Endothelial cell of umbilical vein (primary cell): ENCODE results near the gene SPRED1. TPM values are rescaled to one million over a fixed set of nuclear protein-coding genes. Genes with fewer than 3 reads are reported as not detected.

ENCODE experiments used
- BruUV-seq: library from RNA; stranded (reverse); fragments of 400-500 nt; replicated peaks from 2 replicates; lab custom pipeline; 2021; lab: Mats Ljungman, UMichigan
- CTCF ChIA-PET: fragments of 300-600, 350-600 bp; sonication (Branson Sonifier 250); formaldehyde crosslinking; loops from one replicate; lab custom pipeline; 2021; ENCODE audit warnings: antibody characterized with exemption, inconsistent platforms; lab: Charles Lee
- POLR2A ChIA-PET: fragments of 300-600, 350-600 bp; sonication (Branson Sonifier 250); formaldehyde crosslinking; loops from one replicate; lab custom pipeline; 2021; ENCODE audit warnings: antibody characterized with exemption, inconsistent platforms; lab: Charles Lee
- DNase-seq: peaks from one replicate; pipeline ENCODE4 v3.0.0-alpha.2; 2011; ENCODE audit warnings: low read depth, low spot score
- FAIRE-seq: peaks from 2 replicates; lab custom pipeline; 2011; peaks lifted over from hg19 to GRCh38; lab: Jason Lieb, UNC
- H2AFZ ChIP-seq: 2 replicates; pipeline ENCODE4 v1.6.0; 2012; ENCODE audit warnings: low read depth, low read length, control low read depth, inconsistent platforms
- H3K27ac ChIP-seq: 2 replicates; pipeline ENCODE4 v1.5.1; 2011; ENCODE audit warnings: low read depth, mild to moderate bottlenecking, control low read depth, low read length, moderate library complexity; ENCODE audit not compliant: insufficient read depth
- H3K27me3 ChIP-seq, 2 experiments: 2 replicates each; pipeline versions ENCODE4 v1.6.0 to v1.6.1; 2011; ENCODE audit warnings: low read length in 2 of 2, mixed read lengths in 1 of 2; ENCODE audit not compliant: control insufficient read depth in 2 of 2, insufficient read depth in 2 of 2
- H3K36me3 ChIP-seq, 2 experiments: 2 replicates in 1 of 2; 3 replicates in 1 of 2; pipeline ENCODE4 v1.5.1; 2011; ENCODE audit warnings: low read length in 2 of 2, mild to moderate bottlenecking in 1 of 2, moderate library complexity in 1 of 2; ENCODE audit not compliant: control insufficient read depth in 2 of 2, insufficient read depth in 2 of 2; ENCODE audit errors: extremely low read depth in 1 of 2
- H3K4me1 ChIP-seq: 3 replicates; pipeline ENCODE4 v1.5.1; 2011; ENCODE audit warnings: mild to moderate bottlenecking, low read length; ENCODE audit not compliant: control insufficient read depth, insufficient read depth; ENCODE audit errors: extremely low read depth
- H3K4me2 ChIP-seq: 2 replicates; pipeline ENCODE4 v1.6.1; 2011; ENCODE audit warnings: low read length, control low read depth, mixed read lengths; ENCODE audit not compliant: insufficient read depth
- H3K4me3 ChIP-seq, 3 experiments: fragments of 200-600 bp in 1 of 3; sonication (generic), shearing (Covaris generic) in 1 of 3; replicated peaks in 1 of 3; 2 replicates each; pipeline ENCODE4 v1.5.1; 2011 to 2016; ENCODE audit warnings: control low read depth in 3 of 3, low read length in 3 of 3, mild to moderate bottlenecking in 2 of 3, inconsistent platforms in 1 of 3, low read depth in 1 of 3, moderate library complexity in 1 of 3; ENCODE audit not compliant: insufficient read depth in 1 of 3
- H3K79me2 ChIP-seq: 2 replicates; pipeline ENCODE4 v1.6.0; 2012; ENCODE audit warnings: low read length, inconsistent platforms; ENCODE audit not compliant: control insufficient read depth, insufficient read depth
- H3K9ac ChIP-seq: replicated peaks from 2 replicates; pipeline ENCODE3; 2011; ENCODE audit warnings: low read length, control low read depth; ENCODE audit not compliant: insufficient read depth; ENCODE audit errors: extremely low read depth
- H3K9me1 ChIP-seq: replicated peaks from 3 replicates; pipeline ENCODE4 v1.6.0; 2011; ENCODE audit warnings: mild to moderate bottlenecking, low read length; ENCODE audit not compliant: control insufficient read depth, insufficient read depth; ENCODE audit errors: extremely low read depth
- H3K9me3 ChIP-seq: replicated peaks from 2 replicates; pipeline ENCODE4 v1.5.1; 2012; ENCODE audit warnings: low read length, inconsistent platforms; ENCODE audit not compliant: control insufficient read depth, insufficient read depth
- H4K20me1 ChIP-seq: replicated peaks from 2 replicates; pipeline ENCODE3; 2011; ENCODE audit warnings: mild to moderate bottlenecking, low read length; ENCODE audit not compliant: control insufficient read depth, insufficient read depth; ENCODE audit errors: extremely low read depth
- EZH2 ChIP-seq: IDR thresholded peaks from 2 replicates; pipeline ENCODE4 v1.6.1; 2012; ENCODE audit warnings: borderline replicate concordance, low read depth, mild to moderate bottlenecking, moderate library complexity, low read length, inconsistent platforms; ENCODE audit not compliant: severe bottlenecking
- FOS ChIP-seq: IDR thresholded peaks from 2 replicates; pipeline ENCODE4 v1.6.1; 2011; ENCODE audit warnings: mild to moderate bottlenecking, low read length, moderate library complexity, borderline replicate concordance; ENCODE audit not compliant: insufficient read depth
- GATA2 ChIP-seq: IDR thresholded peaks from 2 replicates; pipeline ENCODE4 v1.7.0; 2011; ENCODE audit warnings: low read depth, mild to moderate bottlenecking, moderate library complexity, mixed read lengths, low read length; ENCODE audit not compliant: insufficient read length, insufficient read depth
- JUN ChIP-seq: IDR thresholded peaks from 2 replicates; pipeline ENCODE4 v1.6.1; 2011; ENCODE audit warnings: borderline replicate concordance, low read depth; ENCODE audit not compliant: insufficient read length, insufficient read depth
- MYC ChIP-seq: IDR thresholded peaks from one replicate; pipeline ENCODE4 v1.6.1; 2011; ENCODE audit warnings: mild to moderate bottlenecking, low read depth, low read length
- POLR2A ChIP-seq: IDR thresholded peaks from 2 replicates; pipeline ENCODE4 v1.6.1; 2012; ENCODE audit warnings: low read depth, mild to moderate bottlenecking, control low read depth, low read length
- POLR2AphosphoS5 ChIP-seq: IDR thresholded peaks from 2 replicates; pipeline ENCODE4 v1.6.1; 2012; ENCODE audit warnings: low read depth, mild to moderate bottlenecking, control low read depth, low read length, moderate library complexity; ENCODE audit not compliant: insufficient read depth
- dilution Hi-C: fragments of 300-500 bp; cut with MboI; formaldehyde crosslinking; loops from one replicate; pipeline ENCODE4 v1.15.0; 2019; ENCODE audit warnings: low sequenced_read_pairs; ENCODE audit not compliant: extremely low pct_ligation_motif_present
- intact Hi-C: fragments of 100-400 bp; cut with micrococcal nuclease; formaldehyde crosslinking; loops from one replicate; pipeline ENCODE4 v1.10.0; 2022
- polyA plus RNA-seq, 4 experiments: library from polyadenylated mRNA; depleted of rRNA in 3 of 4; stranded (reverse) in 3 of 4; unstranded in 1 of 4; fragments of >200 nt; gene quantifications; 2 replicates each; pipeline versions ENCODE4 v1.2.1 to v1.2.3, GENCODE V29; 2011 to 2012; ENCODE audit warnings: missing spikeins in 1 of 4
- total RNA-seq: library from RNA; stranded (reverse); gene quantifications from 2 replicates; pipeline ENCODE4 v1.2.3, GENCODE V29; 2021
- TF ChIP-seq, protein P1 (sequence below), 2 donors: IDR thresholded peaks; 1 replicate in 1 of 2; 2 replicates in 1 of 2; pipeline ENCODE4 v1.5.1; 2011; ENCODE audit warnings: low read length in 2 of 2, mild to moderate bottlenecking in 2 of 2, moderate library complexity in 2 of 2, control low read depth in 1 of 2, inconsistent platforms in 1 of 2, low read depth in 1 of 2; ENCODE audit not compliant: insufficient read depth in 1 of 2; ENCODE audit errors: extremely low read depth in 1 of 2
- TF ChIP-seq, protein P2 (sequence below): IDR thresholded peaks from 2 replicates; pipeline ENCODE4 v1.6.1; 2011; ENCODE audit not compliant: insufficient read depth, insufficient read length

The SPRED1 gene
- total and polyA plus RNA-seq, 2 donors (not counting 3 experiments of a cell fraction or from before 2014, with no cell fraction given): 1.3 to 10.7 TPM

DNA sequence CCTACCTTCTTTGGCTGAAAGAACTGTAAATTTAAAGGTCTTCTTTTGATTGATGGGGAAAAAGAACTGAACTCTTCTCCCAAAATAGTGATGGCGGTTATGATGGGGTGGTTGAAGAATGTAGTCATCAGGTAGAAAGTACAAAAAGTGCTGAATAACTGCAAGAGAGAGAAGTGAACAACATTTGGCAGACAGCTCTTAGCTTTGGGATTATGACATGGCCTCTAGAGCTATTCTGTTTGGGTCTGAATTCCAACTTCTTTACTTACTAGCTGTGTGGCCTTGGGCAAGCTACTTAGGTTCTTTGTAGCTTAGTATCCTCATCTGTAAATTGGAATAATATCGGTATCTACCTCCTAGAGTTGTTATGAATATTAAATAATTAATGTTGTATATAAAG lies 91.7 kb downstream of the SPRED1 start:
- DNase-seq (no peak), FAIRE-seq (no peak)
- Histone ChIP-seq H3K9me3 (no peaks in the 10 kb centered on the region), H3K27me3 (no peaks in the 10 kb centered on the region), H3K27ac (no peak overlapping the region), H4K20me1 (no peaks in the 10 kb centered on the region), H3K4me2 (no peak overlapping the region), H3K79me2 (peaks cover 13% of the 10 kb centered on the region), H3K4me1 (no peaks in the 10 kb centered on the region), H3K36me3 (no peaks in the 10 kb centered on the region), H3K9me1 (no peaks in the 10 kb centered on the region), H3K4me3 (no peak overlapping the region), H3K9ac (no peak overlapping the region), H2AFZ (no peak overlapping the region)
- TF ChIP-seq, protein P1, sequence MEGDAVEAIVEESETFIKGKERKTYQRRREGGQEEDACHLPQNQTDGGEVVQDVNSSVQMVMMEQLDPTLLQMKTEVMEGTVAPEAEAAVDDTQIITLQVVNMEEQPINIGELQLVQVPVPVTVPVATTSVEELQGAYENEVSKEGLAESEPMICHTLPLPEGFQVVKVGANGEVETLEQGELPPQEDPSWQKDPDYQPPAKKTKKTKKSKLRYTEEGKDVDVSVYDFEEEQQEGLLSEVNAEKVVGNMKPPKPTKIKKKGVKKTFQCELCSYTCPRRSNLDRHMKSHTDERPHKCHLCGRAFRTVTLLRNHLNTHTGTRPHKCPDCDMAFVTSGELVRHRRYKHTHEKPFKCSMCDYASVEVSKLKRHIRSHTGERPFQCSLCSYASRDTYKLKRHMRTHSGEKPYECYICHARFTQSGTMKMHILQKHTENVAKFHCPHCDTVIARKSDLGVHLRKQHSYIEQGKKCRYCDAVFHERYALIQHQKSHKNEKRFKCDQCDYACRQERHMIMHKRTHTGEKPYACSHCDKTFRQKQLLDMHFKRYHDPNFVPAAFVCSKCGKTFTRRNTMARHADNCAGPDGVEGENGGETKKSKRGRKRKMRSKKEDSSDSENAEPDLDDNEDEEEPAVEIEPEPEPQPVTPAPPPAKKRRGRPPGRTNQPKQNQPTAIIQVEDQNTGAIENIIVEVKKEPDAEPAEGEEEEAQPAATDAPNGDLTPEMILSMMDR (IDR thresholded peaks at IDR 0.05; ENCODE audit: extremely low read depth in 1 of 2, insufficient read depth in 1 of 2, low read depth in 1 of 2, low read length in 2 of 2): no peak
- TF ChIP-seq POLR2A: no peak
- dilution Hi-C loops: no loop called here
- CTCF ChIA-PET: interaction anchor here (1.1 to 1.6 kb wide), 2 partner anchors 8 to 20 kb away, joined by 3 to 5 read pairs; no protein-coding TSS in a partner anchor
- BruUV-seq: no TSS peak
- intact Hi-C loops: no loop called here
- POLR2A ChIA-PET: interaction anchor here (0.5 kb wide), 1 partner anchor 1113 kb away, joined by 3 read pairs; no protein-coding TSS in a partner anchor

DNA sequence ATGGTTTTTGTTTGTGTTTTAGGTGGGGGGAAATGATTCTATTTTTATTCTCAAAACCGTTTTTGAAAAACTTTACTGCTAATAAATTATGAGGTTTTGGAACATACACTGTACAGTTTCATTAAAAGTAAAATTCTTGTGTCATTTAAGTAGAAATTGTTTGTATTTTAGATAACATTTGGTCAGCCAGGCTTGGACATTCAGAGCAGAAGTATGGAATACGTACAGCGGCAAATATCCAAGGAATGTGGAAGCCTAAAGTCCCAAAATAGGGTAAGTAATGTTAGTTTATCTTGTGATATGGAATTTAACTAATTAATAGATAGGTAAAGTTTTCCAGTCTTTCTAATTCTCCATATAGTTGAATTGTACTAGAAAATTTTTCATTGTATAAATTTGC lies 96.6 kb downstream of the SPRED1 start:
- FAIRE-seq: no peak

More for the DNA sequence above, 96.6 kb downstream of the SPRED1 start:
- DNase-seq: no peak
- intact Hi-C loops (no loop called here), dilution Hi-C loops (no loop called here)
- H3K4me3 ChIP-seq: no peak overlapping the region
- H4K20me1 ChIP-seq: no peaks in the 10 kb centered on the region
- no peak for TF ChIP-seq POLR2A
- no peak for TF ChIP-seq JUN
- TF ChIP-seq, protein P1 (IDR thresholded peaks at IDR 0.05; ENCODE audit: extremely low read depth in 1 of 2, insufficient read depth in 1 of 2, low read depth in 1 of 2, low read length in 2 of 2): no peak
- TF ChIP-seq, protein P2, sequence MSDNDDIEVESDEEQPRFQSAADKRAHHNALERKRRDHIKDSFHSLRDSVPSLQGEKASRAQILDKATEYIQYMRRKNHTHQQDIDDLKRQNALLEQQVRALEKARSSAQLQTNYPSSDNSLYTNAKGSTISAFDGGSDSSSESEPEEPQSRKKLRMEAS: no peak
- TF ChIP-seq FOS: no peak
- no peak for TF ChIP-seq MYC
- TF ChIP-seq EZH2: no peak
- no peak for TF ChIP-seq GATA2
- no peak for TF ChIP-seq POLR2AphosphoS5
- no peak overlapping the region for H3K27ac ChIP-seq
- no peaks in the 10 kb centered on the region for H3K9me1 ChIP-seq
- no peak overlapping the region for H3K9ac ChIP-seq
- H3K36me3 ChIP-seq: peaks cover 4 to 7% of the 10 kb centered on the region in 2 experiments
- H3K4me1 ChIP-seq: no peaks in the 10 kb centered on the region
- CTCF ChIA-PET: interaction anchor here (1.1 to 1.2 kb wide), 3 partner anchors 39 to 353 kb away, joined by 3 read pairs; partner anchors contain the start of gene SPRED1
- H3K9me3 ChIP-seq: no peaks in the 10 kb centered on the region
- no peak overlapping the region for H3K4me2 ChIP-seq
- no peak overlapping the region for H2AFZ ChIP-seq
- no TSS peak for BruUV-seq
- H3K27me3 ChIP-seq: no peaks in the 10 kb centered on the region
- POLR2A ChIA-PET: no interaction called here
- H3K79me2 ChIP-seq: peaks cover 10% of the 10 kb centered on the region
